Stimulated activated CD4-positive, alpha-beta T cell treated with anti-CD3 and anti-CD28 coated beads, Interleukin-12 subunit alpha, Interleukin-12 subunit beta, amount 100 ng/mL, for 24 hours (primary cell): ENCODE results near the gene MAP3K9.
A peak's percentile ranks its signal among the peaks of the same experiment; 100 is the strongest.
"Not testable (repeated sequence)": the region's sequence is repeated elsewhere in the genome, so short reads cannot be mapped to it uniquely, and the experiment has no call there.

Source experiments
- DNase-seq, 2 experiments: peaks; one replicate each; pipeline ENCODE4 v3.0.0-alpha.2; 2020; ENCODE audit warnings: low read depth in 2 of 2

MAP3K9 gene

DNA sequence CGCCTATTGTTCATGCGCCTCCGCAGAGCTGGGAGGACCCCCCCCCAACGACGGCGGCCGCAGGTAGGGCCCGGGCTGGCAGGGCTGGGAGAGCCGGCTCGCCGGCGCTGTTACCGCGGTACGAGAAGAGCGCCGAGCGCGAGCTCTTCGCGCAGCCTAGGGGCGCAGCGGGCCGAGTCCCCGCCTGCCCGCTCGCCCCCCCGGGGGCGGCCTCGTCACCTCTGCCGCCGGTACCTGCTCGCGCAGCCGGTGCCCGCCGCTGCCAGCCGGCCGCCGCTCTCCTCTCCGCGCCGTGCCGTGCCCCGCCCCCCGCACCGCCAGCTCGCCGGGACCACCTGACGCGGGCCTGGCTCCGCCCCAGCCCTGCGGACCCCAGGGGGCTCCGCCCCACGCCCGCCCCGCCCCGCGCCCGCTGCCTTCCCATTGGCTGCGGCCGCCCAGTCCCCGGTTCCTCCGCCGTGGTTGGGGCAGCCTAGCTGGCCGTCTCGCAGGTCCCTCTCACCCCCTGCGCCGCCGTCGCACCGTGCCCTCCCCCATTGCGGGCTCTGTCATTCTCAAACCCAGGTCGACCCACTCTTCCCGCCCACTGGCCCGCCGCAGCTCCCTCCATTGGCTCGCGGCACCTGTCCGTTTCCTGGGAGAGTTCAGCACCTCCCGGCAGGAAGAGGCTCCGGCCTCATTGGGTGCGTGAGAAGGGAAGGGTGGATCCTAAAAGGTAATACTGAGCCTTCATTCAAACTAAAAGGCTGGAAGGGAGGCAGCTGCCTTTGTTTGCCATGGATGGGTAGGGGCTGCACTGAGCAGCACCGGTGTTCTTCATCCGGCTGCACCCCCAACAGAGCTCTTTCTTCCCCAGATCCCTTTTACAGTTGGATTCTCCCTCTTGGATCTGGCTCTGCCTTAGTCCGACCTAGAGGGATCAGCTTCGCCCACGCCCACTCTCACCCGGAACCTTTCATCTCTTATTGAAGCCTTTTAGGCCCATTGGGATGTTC, at the start of gene MAP3K9:
MAP3K9 (minus strand) TSS at position 289 of the 995 bp plus-strand sequence. CDS start 342 bp downstream, outside the sequence.
- DNase-seq: peak; percentile 81 to 94

GRCh38 chr14:70858641-70859040, 49.3 kb upstream of the MAP3K9 start:
- no peak for DNase-seq

GRCh38 chr14:70857496-70857890, 48.2 kb upstream of the MAP3K9 start:
- no peak for DNase-seq

DNA sequence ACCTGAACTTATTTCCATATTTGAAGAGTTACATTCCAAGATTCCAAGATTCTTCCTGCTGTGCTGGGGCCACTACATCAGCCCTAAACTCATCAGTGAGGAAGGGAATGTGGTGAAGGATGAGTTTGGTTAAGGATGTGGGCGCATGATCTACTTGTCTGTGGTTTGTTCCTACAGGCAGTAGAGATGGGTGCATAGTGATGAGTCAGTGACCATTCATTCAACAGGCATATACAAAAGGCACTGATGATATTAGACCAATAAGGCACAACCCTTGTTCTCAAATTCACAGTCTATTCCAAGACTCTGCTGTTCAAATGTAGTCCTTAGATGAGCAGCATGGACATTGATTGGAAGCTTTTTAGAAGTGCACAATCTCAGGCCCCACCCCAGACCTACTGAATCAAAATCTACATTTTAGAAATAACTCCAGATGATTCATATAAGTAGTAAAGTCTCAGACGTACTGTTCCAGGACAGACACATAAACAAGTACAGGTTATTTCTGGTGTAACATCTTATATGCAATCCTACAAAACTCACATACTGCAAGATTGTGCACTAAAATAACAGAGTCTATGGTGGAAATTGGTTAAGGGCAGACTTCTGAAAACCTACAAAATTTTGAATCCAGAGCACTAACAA, 47.7 kb upstream of the MAP3K9 start:
- DNase-seq: no peak

DNA sequence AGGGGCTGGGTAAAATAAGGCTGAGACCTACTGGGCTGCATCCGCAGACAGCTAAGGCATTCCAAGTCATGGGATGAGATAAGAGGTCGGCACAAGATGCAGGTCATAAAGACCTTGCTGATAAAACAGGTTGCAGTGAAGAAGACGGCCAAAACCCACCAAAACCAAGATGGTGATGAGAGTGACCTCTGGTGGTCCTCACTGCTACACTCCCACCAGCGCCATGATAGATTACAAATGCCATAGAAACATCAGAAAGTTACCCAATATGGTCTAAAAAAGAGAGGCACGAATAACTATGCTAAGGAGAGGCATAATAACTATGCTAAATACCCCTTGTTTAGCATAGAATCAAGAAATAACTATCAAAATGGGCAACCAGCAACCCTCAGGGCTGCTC, 46.2 kb upstream of the MAP3K9 start:
- no peak for DNase-seq

DNA sequence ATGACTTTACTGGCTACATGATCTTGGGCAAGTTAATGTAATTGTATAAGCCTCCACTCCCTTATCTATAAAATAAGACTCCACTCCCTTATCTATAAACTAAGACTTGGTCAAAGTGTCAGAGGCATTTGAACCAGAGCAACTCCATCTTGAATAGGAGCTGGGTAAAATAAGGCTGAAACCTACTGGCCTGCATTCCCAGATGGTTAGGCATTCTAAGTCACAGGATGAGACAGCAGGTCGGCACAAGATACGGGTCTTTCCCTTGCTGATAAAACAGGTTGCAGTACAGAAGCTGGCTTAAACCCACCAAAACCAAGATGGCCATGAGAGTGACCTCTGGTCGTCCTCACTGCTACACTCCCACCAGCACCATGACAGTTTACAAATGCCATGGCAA, 44.3 kb upstream of the MAP3K9 start:
- DNase-seq: not testable (repeated sequence)

DNA sequence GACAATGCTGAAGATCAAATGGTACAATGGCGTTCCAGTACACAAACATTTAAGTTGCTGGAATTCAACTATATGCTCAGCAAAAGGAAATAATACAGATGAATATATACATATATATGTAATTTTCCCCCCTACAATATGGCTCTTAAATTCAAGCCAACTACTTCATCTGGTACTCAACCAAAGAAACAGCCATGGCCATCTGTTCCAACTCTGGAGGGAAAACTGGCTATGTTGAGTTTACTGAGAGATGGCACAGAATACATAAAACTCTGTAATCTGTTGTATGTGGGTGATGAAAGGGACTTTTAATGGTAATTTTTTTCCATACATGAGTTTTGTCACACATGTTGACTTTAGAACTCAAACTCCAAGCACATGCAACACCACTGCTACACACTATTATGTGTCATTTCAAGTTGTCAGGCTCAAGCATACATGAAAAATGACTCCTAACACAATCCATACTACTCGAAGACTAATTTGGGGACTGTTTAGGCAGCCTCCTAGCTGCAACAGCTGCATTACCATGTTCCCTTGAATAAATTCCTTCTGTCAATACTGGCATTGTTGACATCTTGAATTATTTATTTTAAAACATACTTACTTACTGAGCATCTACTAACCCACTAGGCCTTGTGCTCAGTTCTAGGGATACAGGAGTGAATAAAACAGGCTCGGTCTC, 38.2 kb upstream of the MAP3K9 start:
- no peak for DNase-seq

DNA sequence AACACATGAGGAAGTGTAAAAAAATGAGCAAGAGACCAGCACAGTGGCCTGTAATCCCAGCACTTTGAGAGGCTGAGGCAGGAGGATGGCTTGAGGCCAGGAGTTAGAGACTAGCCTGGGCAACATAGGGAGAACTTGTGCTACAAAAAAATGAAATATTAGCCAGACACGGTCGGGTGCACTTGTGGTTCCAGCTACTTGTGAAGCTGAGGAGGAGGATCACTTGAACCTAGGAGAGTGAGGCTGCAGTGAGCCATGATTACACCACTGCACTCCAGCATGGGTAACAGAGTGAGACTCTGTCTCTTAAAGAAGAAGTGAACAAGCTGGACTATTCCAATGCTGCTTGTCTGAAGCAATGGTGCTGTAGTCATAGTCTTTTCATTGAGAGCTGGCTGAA, 36.3 kb upstream of the MAP3K9 start:
- no peak for DNase-seq

DNA sequence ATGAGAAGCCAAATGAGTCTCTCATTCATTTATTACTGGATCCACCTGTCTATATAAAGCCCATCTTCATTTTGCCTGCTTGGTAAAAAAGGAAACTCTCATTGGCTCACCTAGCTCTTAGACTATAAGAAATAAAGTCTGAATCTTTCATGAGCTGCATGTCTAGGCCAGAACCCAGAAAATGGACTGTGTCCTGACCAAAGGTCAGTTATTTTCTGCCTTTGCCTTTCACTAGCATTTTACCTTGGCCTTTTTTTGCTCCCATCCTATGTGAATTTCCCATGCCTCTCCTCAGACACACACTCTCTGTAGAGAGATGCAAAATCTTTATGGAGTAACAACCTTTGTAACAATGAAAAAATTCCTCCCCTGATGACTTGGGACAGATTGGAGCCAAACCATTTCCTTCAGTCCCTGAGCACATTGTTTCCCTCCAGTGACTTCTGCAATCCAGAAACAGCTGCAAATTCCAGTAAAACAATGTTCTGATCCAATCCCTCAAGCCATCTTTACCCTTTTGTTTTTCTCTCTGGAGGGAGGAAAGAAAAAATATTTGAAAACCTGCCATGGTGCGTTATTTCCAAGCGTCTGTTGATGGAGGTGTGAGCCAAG, 33.6 kb upstream of the MAP3K9 start:
- DNase-seq: no peak

GRCh38 chr14:70838076-70838475, 28.8 kb upstream of the MAP3K9 start:
- no peak for DNase-seq

- DNase-seq: no peak
Measured at GRCh38 chr14:70836946-70837345, 27.6 kb upstream of the MAP3K9 start.

- no peak for DNase-seq
Measured at GRCh38 chr14:70833884-70834283, 24.6 kb upstream of the MAP3K9 start.

GRCh38 chr14:70832561-70833305, 23.4 kb upstream of the MAP3K9 start:
- DNase-seq: no peak

DNA sequence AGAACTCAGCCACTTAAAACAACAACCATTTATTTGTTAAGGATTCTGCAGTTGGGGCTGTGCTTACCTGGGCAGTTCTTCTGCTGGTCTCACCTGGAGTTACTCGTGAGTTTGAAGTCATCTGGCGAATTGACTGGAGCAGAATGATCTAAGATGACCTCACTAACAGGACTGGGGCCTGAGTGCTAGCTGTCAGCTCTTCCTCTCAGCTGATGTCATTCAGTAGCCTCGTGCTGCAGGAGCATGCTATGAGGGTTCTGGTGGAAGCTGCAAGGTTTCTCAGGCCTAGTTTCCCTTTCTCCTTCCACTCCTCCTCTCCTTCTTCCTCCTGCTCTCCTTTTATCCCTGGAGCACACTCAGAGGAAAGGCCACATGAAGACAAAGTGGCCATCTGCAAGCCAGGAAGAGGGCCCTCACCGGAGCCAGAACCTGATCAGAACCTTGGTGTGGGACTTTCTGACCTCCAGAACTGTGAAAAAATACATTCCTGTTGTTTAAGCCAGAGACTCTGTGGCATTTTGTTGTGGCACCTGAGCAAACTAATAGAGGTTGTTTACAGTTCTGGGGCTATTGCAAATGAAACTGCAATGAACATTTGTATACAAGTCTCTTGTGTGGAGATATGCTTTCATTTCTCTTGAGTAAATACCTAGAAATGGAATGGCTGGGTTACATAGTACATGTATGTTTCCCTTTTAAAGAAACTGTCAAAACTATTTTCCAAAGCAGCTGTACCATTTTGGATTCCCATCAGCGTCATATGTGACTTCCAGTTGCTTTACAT, 21.9 kb upstream of the MAP3K9 start:
- DNase-seq: no peak

GRCh38 chr14:70828188-70828587, 18.9 kb upstream of the MAP3K9 start:
- no peak for DNase-seq

DNA sequence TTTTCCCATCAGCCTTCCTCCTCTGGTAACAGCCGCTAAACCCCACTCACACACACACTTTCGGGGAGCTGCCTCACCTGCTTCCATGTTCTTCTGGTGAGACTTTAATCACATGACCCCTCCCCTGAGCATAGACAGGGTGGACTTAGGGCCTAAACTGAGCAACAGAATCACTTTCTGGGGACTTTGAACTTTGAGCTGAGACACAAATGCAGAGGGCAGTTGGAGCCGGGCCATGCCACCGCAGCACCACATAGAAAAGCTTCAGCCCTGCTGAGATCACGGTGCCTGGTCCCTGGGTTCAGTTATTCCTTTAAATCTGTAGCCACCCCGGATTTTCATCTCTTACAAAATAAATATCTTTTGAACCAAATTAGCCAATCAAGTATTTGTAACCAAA, 18.4 kb upstream of the MAP3K9 start:
- no peak for DNase-seq

DNA sequence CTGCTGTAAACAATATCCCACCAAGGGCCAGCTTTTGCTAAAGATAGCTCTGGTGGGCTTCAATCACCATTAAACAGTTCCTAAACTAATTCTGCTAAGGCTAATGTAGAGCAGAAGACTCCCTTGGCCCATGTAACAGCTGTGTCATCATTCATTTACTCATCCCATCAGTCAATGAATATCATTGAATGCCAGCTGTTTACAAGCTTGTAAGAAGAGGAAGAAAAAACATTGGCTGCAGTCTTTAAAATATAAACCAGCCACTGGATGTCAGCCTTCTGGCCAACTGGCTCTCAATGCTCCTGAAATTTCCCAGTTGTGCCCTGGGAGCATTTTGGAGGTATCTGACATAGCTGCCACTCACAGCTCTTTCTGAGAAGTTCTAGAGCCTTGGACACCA, 18.0 kb upstream of the MAP3K9 start:
- no peak for DNase-seq

- DNase-seq: no peak
Measured at GRCh38 chr14:70823281-70823680, 14.0 kb upstream of the MAP3K9 start.

DNA sequence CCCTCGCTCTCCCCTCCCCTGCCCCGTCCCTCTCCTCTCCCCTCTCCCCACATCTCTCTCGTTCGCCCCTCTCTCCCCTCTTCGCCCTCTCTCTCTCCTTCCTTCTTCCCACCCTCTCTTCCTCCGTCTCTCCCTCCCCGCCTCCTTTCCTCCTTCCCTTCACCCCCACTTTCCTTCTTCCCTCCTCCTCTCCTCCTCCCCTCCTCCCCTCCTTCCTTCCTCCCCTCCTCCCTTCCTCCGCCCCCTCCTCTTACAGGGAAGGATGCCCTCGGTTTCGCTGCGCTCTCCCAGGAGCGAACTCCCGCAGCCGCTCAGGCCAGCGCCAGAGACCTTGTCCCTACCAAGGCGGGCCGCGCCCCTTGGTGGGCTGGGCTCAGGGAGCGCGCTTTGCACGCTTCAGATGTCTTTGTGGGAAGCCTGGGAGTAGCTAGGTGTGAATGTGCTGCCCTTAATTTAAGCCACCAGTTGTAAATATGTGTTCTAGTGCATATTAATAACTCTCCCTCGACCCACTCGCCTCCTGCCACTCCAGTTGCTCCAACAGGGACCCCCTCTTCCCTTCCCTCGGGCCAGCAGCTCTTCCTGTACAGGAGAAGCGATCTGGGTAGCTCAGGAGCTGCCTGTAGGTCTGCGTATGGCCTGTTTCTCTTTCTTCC, 13.3 kb upstream of the MAP3K9 start:
- DNase-seq: peak in 1 of 2 experiments; percentile 18
